Trophoblast cell (in vitro differentiated cells and primary cell): ENCODE measurements around the gene EFHD1.

Experiments used
- DNase-seq, 2 donors: peaks; one replicate each; pipeline ENCODE4 v3.0.0-alpha.2; 2016
- H2AFZ ChIP-seq: 2 replicates; pipeline ENCODE4 v1.6.1; 2013; ENCODE audit warnings: low read length, moderate library complexity, mild to moderate bottlenecking; ENCODE audit not compliant: insufficient read depth, poor library complexity
- H2AK5ac ChIP-seq: 2 replicates; pipeline ENCODE4 v1.6.1; 2013; ENCODE audit warnings: mild to moderate bottlenecking, low read length
- H2BK120ac ChIP-seq: 2 replicates; pipeline ENCODE4 v1.6.1; 2013; ENCODE audit warnings: low read length, mild to moderate bottlenecking, moderate library complexity; ENCODE audit not compliant: insufficient read depth, poor library complexity
- H2BK12ac ChIP-seq: 2 replicates; pipeline ENCODE4 v1.6.1; 2013; ENCODE audit warnings: mild to moderate bottlenecking, low read length, moderate library complexity
- H2BK5ac ChIP-seq: 2 replicates; pipeline ENCODE4 v1.6.1; 2013; ENCODE audit warnings: low read length, low read depth, moderate library complexity, mild to moderate bottlenecking; ENCODE audit not compliant: poor library complexity
- H3K14ac ChIP-seq: 2 replicates; pipeline ENCODE4 v1.6.1; 2013; ENCODE audit warnings: mild to moderate bottlenecking, low read length
- H3K18ac ChIP-seq: 2 replicates; pipeline ENCODE4 v1.6.1; 2013; ENCODE audit warnings: mild to moderate bottlenecking, low read length
- H3K23ac ChIP-seq: 2 replicates; pipeline ENCODE4 v1.6.1; 2013; ENCODE audit warnings: low read length
- H3K27ac ChIP-seq: 2 replicates; pipeline ENCODE4 v1.5.1; 2013; ENCODE audit warnings: low read depth, mild to moderate bottlenecking, inconsistent platforms, low read length, moderate library complexity
- H3K27me3 ChIP-seq: 2 replicates; pipeline ENCODE4 v1.6.1; 2013; ENCODE audit warnings: inconsistent platforms, mild to moderate bottlenecking, low read length, moderate library complexity; ENCODE audit not compliant: insufficient read depth
- H3K36me3 ChIP-seq, 2 experiments: 1 replicate in 1 of 2; 2 replicates in 1 of 2; pipeline ENCODE4 v1.6.1; 2013; ENCODE audit warnings: low read length in 2 of 2, mild to moderate bottlenecking in 2 of 2, moderate library complexity in 1 of 2; ENCODE audit not compliant: insufficient read depth in 2 of 2, control insufficient read depth in 1 of 2
- H3K4ac ChIP-seq: 2 replicates; pipeline ENCODE4 v1.6.1; 2013; ENCODE audit warnings: low read depth, mild to moderate bottlenecking, low read length, moderate library complexity
- H3K4me1 ChIP-seq, 2 experiments: 1 replicate in 1 of 2; 2 replicates in 1 of 2; pipeline ENCODE4 v1.6.1; 2013; ENCODE audit warnings: low read length in 2 of 2, mild to moderate bottlenecking in 2 of 2, moderate library complexity in 1 of 2; ENCODE audit not compliant: insufficient read depth in 2 of 2, control insufficient read depth in 1 of 2
- H3K4me2 ChIP-seq: 2 replicates; pipeline ENCODE4 v1.6.1; 2013; ENCODE audit warnings: inconsistent platforms, mild to moderate bottlenecking, low read length, moderate library complexity
- H3K4me3 ChIP-seq: 2 replicates; pipeline ENCODE4 v1.5.1; 2013; ENCODE audit warnings: mild to moderate bottlenecking, low read depth, low read length, inconsistent platforms
- H3K79me1 ChIP-seq: one replicate; pipeline ENCODE4 v1.6.1; 2013; ENCODE audit warnings: low read length
- H3K79me2 ChIP-seq: 2 replicates; pipeline ENCODE4 v1.6.1; 2013; ENCODE audit warnings: low read length, mild to moderate bottlenecking; ENCODE audit not compliant: control insufficient read depth, insufficient read depth, poor library complexity
- H3K9ac ChIP-seq: 2 replicates; pipeline ENCODE4 v1.6.1; 2013; ENCODE audit warnings: mild to moderate bottlenecking, low read length
- H3K9me3 ChIP-seq: 2 replicates; pipeline ENCODE4 v1.6.1; 2013; ENCODE audit warnings: low read depth, mild to moderate bottlenecking, control low read depth, inconsistent platforms, low read length; ENCODE audit not compliant: insufficient read depth
- H4K12ac ChIP-seq: 2 replicates; pipeline ENCODE4 v1.6.1; 2013; ENCODE audit warnings: low read depth, mild to moderate bottlenecking, low read length, moderate library complexity
- H4K8ac ChIP-seq: 2 replicates; pipeline ENCODE4 v1.6.1; 2013; ENCODE audit warnings: low read depth, mild to moderate bottlenecking, low read length, moderate library complexity
- H4K91ac ChIP-seq: one replicate; pipeline ENCODE4 v1.6.1; 2013; ENCODE audit warnings: low read depth, mild to moderate bottlenecking, low read length, moderate library complexity
- WGBS: extraction: QIAGEN DNeasy Blood & Tissue Kit; methylation state at CpG from one replicate; pipeline ENCODE4 v1.1.7; 2013; ENCODE audit warnings: missing lambda C conversion rate; ENCODE audit not compliant: insufficient read length, insufficient coverage; ENCODE audit errors: extremely low coverage; 5-methylcytosine and 5-hydroxymethylcytosine counted together

Gene EFHD1

GRCh38 chr2:232588031-232588430 lies 45.4 kb upstream of the EFHD1 start:
- no peak overlapping the region for H3K27ac ChIP-seq
- no peak for DNase-seq
- H4K91ac ChIP-seq, result no peak overlapping the region
- no peak overlapping the region for H2BK5ac ChIP-seq
- peaks cover 0 to 4% of the 10 kb centered on the region in 2 experiments for H3K4me1 ChIP-seq
- no peak overlapping the region for H2AFZ ChIP-seq
- H2BK12ac ChIP-seq, result no peak overlapping the region
- no peak overlapping the region for H2AK5ac ChIP-seq
- no CpG with 5 or more reads among the region's 8 CpGs for WGBS
- H3K27me3 ChIP-seq, result no peaks in the 10 kb centered on the region
- H3K4me3 ChIP-seq, result no peak overlapping the region
- no peak overlapping the region for H3K9ac ChIP-seq
- no peaks in the 10 kb centered on the region for H3K79me2 ChIP-seq
- no peak overlapping the region for H4K12ac ChIP-seq
- peaks cover 0 to under 1% of the 10 kb centered on the region in 2 experiments for H3K36me3 ChIP-seq
- no peak overlapping the region for H4K8ac ChIP-seq
- H3K4me2 ChIP-seq, result no peak overlapping the region
- no peak overlapping the region for H3K4ac ChIP-seq
- H3K9me3 ChIP-seq, result no peaks in the 10 kb centered on the region
- H3K18ac ChIP-seq, result no peak overlapping the region
- no peak overlapping the region for H2BK120ac ChIP-seq
- H3K23ac ChIP-seq, result no peak overlapping the region
- H3K79me1 ChIP-seq, result no peaks in the 10 kb centered on the region
- no peak overlapping the region for H3K14ac ChIP-seq

GRCh38 chr2:232588680-232589585 lies 44.5 kb upstream of the EFHD1 start:
- no peaks in the 10 kb centered on the region for H3K36me3 ChIP-seq
- no peak overlapping the region for H3K27ac ChIP-seq
- no peak overlapping the region for H3K4me3 ChIP-seq
- H4K8ac ChIP-seq, result no peak overlapping the region
- no peaks in the 10 kb centered on the region for H3K79me2 ChIP-seq
- no peak overlapping the region for H2AFZ ChIP-seq
- H3K79me1 ChIP-seq, result no peaks in the 10 kb centered on the region
- no peak overlapping the region for H4K12ac ChIP-seq
- H3K27me3 ChIP-seq, result no peaks in the 10 kb centered on the region
- no peak overlapping the region for H2BK120ac ChIP-seq
- WGBS, result no CpG with 5 or more reads among the region's 18 CpGs
- no peak overlapping the region for H4K91ac ChIP-seq
- H2AK5ac ChIP-seq, result no peak overlapping the region
- no peak overlapping the region for H3K14ac ChIP-seq
- no peak overlapping the region for H3K4me2 ChIP-seq
- H3K4ac ChIP-seq, result no peak overlapping the region
- H2BK5ac ChIP-seq, result no peak overlapping the region
- DNase-seq, result peak in 1 of 2 donors; percentile 19
- no peak overlapping the region for H3K23ac ChIP-seq
- no peak overlapping the region for H2BK12ac ChIP-seq
- no peak overlapping the region for H3K9ac ChIP-seq
- H3K9me3 ChIP-seq, result no peaks in the 10 kb centered on the region
- peaks cover 0 to 6% of the 10 kb centered on the region in 2 experiments for H3K4me1 ChIP-seq
- no peak overlapping the region for H3K18ac ChIP-seq

- H3K4ac ChIP-seq, result no peak overlapping the region
- H4K8ac ChIP-seq, result no peak overlapping the region
- H2AFZ ChIP-seq, result no peak overlapping the region
- H3K4me1 ChIP-seq, result peaks cover 0 to 4% of the 10 kb centered on the region in 2 experiments
- H3K36me3 ChIP-seq, result no peaks in the 10 kb centered on the region
- no peak overlapping the region for H4K12ac ChIP-seq
- H2BK5ac ChIP-seq, result no peak overlapping the region
- no peak overlapping the region for H3K4me3 ChIP-seq
- no peak overlapping the region for H4K91ac ChIP-seq
- H3K79me2 ChIP-seq, result no peaks in the 10 kb centered on the region
- no peak overlapping the region for H3K18ac ChIP-seq
- H3K4me2 ChIP-seq, result no peak overlapping the region
- no peaks in the 10 kb centered on the region for H3K9me3 ChIP-seq
- H2BK12ac ChIP-seq, result no peak overlapping the region
- peak; percentile 68 to 71 for DNase-seq
- H3K14ac ChIP-seq, result no peak overlapping the region
- H3K9ac ChIP-seq, result no peak overlapping the region
- no peak overlapping the region for H2AK5ac ChIP-seq
- H3K23ac ChIP-seq, result no peak overlapping the region
- no peaks in the 10 kb centered on the region for H3K79me1 ChIP-seq
- H2BK120ac ChIP-seq, result no peak overlapping the region
- WGBS, result no CpG with 5 or more reads among the region's 3 CpGs
- H3K27me3 ChIP-seq, result no peaks in the 10 kb centered on the region
- no peak overlapping the region for H3K27ac ChIP-seq
Observed at GRCh38 chr2:232592772-232593395, 40.5 kb upstream of the EFHD1 start.

DNA sequence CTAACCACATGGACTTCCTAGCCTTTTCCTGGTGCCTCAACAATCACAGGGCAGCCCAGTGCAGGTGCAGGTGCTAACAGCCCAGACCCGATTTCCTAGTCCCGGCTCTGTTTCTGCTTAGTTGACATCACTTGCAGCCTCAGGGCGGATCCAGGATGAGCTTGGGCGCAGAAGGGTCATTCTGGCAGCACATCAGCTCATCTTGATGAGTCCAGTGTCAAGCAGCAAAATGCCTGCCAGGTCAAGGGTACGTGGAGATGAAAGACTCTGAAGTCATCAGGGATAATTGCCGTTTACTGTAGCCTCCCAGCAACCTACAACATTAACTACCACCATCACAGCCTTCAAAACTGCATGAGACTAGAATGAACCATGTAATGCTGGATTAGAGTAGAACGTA lies 39.4 kb upstream of the EFHD1 start:
- Histone ChIP-seq H3K79me2 (no peaks in the 10 kb centered on the region), H3K4ac (no peak overlapping the region), H4K8ac (no peak overlapping the region), H3K4me3 (no peak overlapping the region), H3K36me3 (no peaks in the 10 kb centered on the region), H4K12ac (no peak overlapping the region), H3K9ac (no peak overlapping the region), H3K4me2 (no peak overlapping the region), H3K14ac (no peak overlapping the region), H4K91ac (no peak overlapping the region), H3K9me3 (no peaks in the 10 kb centered on the region), H3K4me1 (peaks cover 0 to 4% of the 10 kb centered on the region in 2 experiments), H3K27ac (no peak overlapping the region), H3K79me1 (no peaks in the 10 kb centered on the region), H3K18ac (no peak overlapping the region), H2BK120ac (no peak overlapping the region), H2AFZ (no peak overlapping the region), H2BK12ac (no peak overlapping the region), H2BK5ac (no peak overlapping the region), H3K23ac (no peak overlapping the region), H2AK5ac (no peak overlapping the region), H3K27me3 (no peaks in the 10 kb centered on the region)
- DNase-seq, result no peak
- WGBS, result no CpG with 5 or more reads among the region's 7 CpGs
